ENCODE measurements around the gene BRWD1.

Gene BRWD1

GRCh38 chr21:39353295-39353694 lies 39.9 kb upstream of the BRWD1 start:
- Histone ChIP-seq H3K36me3 (ENCODE audit: low read length) (peaks cover under 1% of the 10 kb centered on the region; the same call in 1 of the 2 replicates), H3K27me3 (ENCODE audit: low read length) (no peaks in the 10 kb centered on the region), H3K9ac (ENCODE audit: low read length) (no peak overlapping the region), H4K20me1 (ENCODE audit: low read depth, low read length) (no peaks in the 10 kb centered on the region), H3K9me3 (ENCODE audit: insufficient read depth, low read length) (no peaks in the 10 kb centered on the region), H3K27ac (ENCODE audit: low read depth, low read length) (no peak overlapping the region), H3F3A (ENCODE audit: insufficient read depth) (peaks cover 13% of the 10 kb centered on the region), H3K4me2 (ENCODE audit: low read depth, low read length, poor library complexity, severe bottlenecking) (no peak overlapping the region), H3K4me3 (ENCODE audit: insufficient read depth, low read length, poor library complexity, severe bottlenecking) (no peak overlapping the region), H2AFZ (ENCODE audit: low read depth, low read length, severe bottlenecking) (no peak overlapping the region), H3K79me2 (ENCODE audit: insufficient read depth, low read length) (peaks cover 2% of the 10 kb centered on the region), H3K9me2 (replicated peaks; ENCODE audit: insufficient read depth, low read length) (no peaks in the 10 kb centered on the region)
- TF ChIP-seq EZH2phosphoT487 (conservative IDR thresholded peaks at IDR 0.05; ENCODE audit: low read length), result no peak

- Histone ChIP-seq H3K27me3 (ENCODE audit: low read length) (no peaks in the 10 kb centered on the region), H3K4me3 (ENCODE audit: insufficient read depth, low read length, poor library complexity, severe bottlenecking) (peak overlapping the region; percentile 57), H3K79me2 (ENCODE audit: insufficient read depth, low read length) (peaks cover 32% of the 10 kb centered on the region), H3K27ac (ENCODE audit: low read depth, low read length) (peak overlapping the region; percentile 77), H3K4me2 (ENCODE audit: low read depth, low read length, poor library complexity, severe bottlenecking) (peak overlapping the region; percentile 78), H3K9ac (ENCODE audit: low read length) (peak overlapping the region; percentile 73), H3F3A (ENCODE audit: insufficient read depth) (peaks cover 42% of the 10 kb centered on the region), H4K20me1 (ENCODE audit: low read depth, low read length) (no peaks in the 10 kb centered on the region; the same call in 1 of the 2 replicates), H3K9me2 (replicated peaks; ENCODE audit: insufficient read depth, low read length) (no peaks in the 10 kb centered on the region), H3K9me3 (ENCODE audit: insufficient read depth, low read length) (no peaks in the 10 kb centered on the region), H2AFZ (ENCODE audit: low read depth, low read length, severe bottlenecking) (no peak overlapping the region), H3K36me3 (ENCODE audit: low read length) (peaks cover 30% of the 10 kb centered on the region)
- TF ChIP-seq EZH2phosphoT487 (conservative IDR thresholded peaks at IDR 0.05; ENCODE audit: low read length), result no peak
- TF ChIP-seq CTCF (IDR thresholded peaks at IDR 0.05; ENCODE audit: insufficient read depth, low read length, poor library complexity, severe bottlenecking), result no peak
These were observed 36.9 kb upstream of the BRWD1 start for GRCh38 chr21:39350094-39351005.

- Histone ChIP-seq H3K9me3 (ENCODE audit: insufficient read depth, low read length) (no peaks in the 10 kb centered on the region), H3F3A (ENCODE audit: insufficient read depth) (peaks cover 51% of the 10 kb centered on the region), H4K20me1 (ENCODE audit: low read depth, low read length) (peaks cover 4% of the 10 kb centered on the region), H3K79me2 (ENCODE audit: insufficient read depth, low read length) (peaks cover 41% of the 10 kb centered on the region), H3K9ac (ENCODE audit: low read length) (peak overlapping the region; percentile 73), H3K4me3 (ENCODE audit: insufficient read depth, low read length, poor library complexity, severe bottlenecking) (peak overlapping the region; percentile 57), H3K36me3 (ENCODE audit: low read length) (peaks cover 39% of the 10 kb centered on the region), H3K4me2 (ENCODE audit: low read depth, low read length, poor library complexity, severe bottlenecking) (peak overlapping the region; percentile 78), H3K9me2 (replicated peaks; ENCODE audit: insufficient read depth, low read length) (no peaks in the 10 kb centered on the region), H3K27ac (ENCODE audit: low read depth, low read length) (peak overlapping the region; percentile 77), H2AFZ (ENCODE audit: low read depth, low read length, severe bottlenecking) (peak overlapping the region; percentile 36), H3K27me3 (ENCODE audit: low read length) (no peaks in the 10 kb centered on the region)
- TF ChIP-seq CTCF (IDR thresholded peaks at IDR 0.05; ENCODE audit: insufficient read depth, low read length, poor library complexity, severe bottlenecking) (no peak), EZH2phosphoT487 (conservative IDR thresholded peaks at IDR 0.05; ENCODE audit: low read length) (no peak)
These were observed 36.0 kb upstream of the BRWD1 start for GRCh38 chr21:39349211-39350093.
